NCI-H345 treated with DMSO at 0.1 percent for 48 hours (cell line): ENCODE data around the gene C20orf144.
"Not testable (repeated sequence)": the region's sequence is repeated elsewhere in the genome, so short reads cannot be mapped to it uniquely, and the experiment has no call there.

Experiments used
- DNase-seq: peaks from one replicate; lab custom pipeline; 2025; ENCODE audit not compliant: unreplicated experiment; lab: John Stamatoyannopoulos, UW

C20orf144 gene

GRCh38 chr20:33662172-33662571 is at the start of gene C20orf144:
Gene C20orf144 (plus strand): TSS chr20:33662327. CDS start chr20:33662346, 19 bp downstream.
- no peak for DNase-seq

- DNase-seq: no peak
These were observed 40.3 kb upstream of the C20orf144 start for GRCh38 chr20:33621717-33622400.

GRCh38 chr20:33622705-33623365 is 39.3 kb upstream of the C20orf144 start:
- no peak for DNase-seq

DNA sequence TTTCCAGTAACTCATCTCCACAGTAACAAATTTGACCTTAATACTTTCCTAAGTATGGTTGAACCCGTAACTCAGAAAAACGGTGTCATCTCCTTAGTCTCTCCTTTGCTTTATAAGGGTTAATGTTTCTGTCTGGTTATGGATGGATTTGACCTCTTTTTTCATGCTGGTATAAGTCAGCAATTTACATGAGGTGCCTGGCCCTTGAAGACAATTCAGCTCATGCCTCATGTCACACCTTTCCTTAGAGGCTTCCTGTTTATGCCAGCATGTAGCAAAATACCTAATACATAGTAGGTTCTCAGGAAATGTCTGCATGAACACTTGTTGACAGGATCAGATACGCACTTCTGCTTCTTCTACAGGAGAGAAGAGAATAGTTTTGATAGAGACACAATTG is 37.7 kb upstream of the C20orf144 start:
- no peak for DNase-seq

- DNase-seq: no peak
These were observed 35.9 kb upstream of the C20orf144 start for GRCh38 chr20:33626190-33626589.

DNA sequence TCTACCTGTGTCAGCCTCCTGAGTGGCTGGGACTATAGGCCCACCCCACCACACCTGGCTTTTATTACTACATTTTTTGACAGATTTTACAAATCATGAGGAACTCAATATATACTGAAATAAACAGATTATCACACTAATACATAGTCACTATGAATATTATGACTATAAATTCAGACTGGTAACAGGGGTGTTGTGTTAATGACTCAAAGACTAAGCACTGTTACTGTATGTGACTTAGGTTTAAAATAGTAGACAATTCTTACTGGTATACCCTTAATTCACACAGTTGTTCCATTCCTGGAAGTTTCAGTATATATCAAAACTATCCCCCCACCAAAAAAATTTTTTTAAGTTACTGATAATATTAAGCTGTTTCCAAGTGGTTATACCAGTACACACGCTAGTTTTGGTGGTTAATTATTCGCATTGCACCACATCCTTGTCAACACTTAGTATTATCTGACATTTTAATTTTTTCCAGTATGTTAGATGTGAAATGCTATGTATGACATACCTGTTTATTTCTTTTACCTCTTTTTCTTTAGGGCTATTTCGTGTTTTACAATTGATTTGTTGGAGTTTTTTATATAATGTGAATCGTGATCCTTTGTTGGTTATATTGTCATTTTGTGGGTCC is 34.4 kb upstream of the C20orf144 start:
- no peak for DNase-seq

DNA sequence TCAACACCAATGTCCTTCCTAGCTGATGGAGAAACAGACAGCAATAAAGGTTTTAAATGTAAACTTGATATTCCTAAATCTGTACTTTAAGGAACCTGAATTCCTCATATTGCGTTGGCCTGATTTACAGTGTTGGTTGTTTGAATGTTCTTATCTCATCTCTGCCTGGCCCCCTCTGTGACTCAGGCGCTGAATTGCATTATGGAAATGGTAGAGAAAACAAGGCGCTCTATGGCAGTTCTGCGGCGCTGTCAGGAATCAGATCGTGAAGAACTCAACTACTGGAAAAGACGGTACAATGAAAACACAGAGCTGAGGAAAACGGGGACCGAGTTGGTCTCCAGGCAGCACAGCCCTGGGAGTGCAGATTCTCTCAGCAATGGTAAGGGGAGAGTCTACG is 32.6 kb upstream of the C20orf144 start:
- DNase-seq: no peak

DNA sequence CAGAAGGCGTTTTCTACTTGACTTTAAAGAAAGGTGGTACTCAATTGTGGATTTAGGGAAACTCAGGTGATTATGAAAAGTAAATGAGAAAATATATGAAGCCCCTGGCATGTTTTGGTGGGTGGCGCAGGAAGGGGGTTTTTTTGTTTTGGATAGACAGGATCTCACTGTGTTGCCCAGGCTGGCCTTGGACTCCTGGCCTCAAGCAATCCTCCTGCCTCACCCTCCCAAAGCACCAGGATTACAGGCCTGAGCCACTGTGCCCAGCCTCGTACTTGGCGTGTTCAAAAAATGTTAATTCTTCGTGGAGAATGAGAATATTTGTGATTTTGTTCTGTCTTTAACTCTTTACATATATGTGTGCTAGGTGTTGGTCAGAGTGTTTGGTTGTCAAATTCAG is 32.1 kb upstream of the C20orf144 start:
- no peak for DNase-seq

DNA sequence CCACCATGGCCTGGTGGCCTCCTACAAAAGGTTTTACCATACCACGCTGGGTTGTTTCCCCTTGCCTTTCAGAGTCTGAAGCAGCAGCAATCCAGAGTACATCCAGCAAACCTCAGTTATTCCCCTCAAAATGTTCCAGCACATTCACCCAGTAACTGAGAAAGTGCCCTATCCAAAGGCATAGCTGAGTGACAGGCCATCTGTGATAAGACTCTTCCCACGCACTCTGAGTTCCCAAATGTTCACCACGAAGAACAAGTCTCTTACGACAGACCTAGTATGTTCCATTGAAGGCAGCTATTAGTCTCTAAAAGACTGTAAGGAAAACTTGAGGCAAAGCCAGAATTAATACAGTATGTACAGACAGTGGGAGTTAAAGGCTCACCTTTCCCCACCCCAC is 31.6 kb upstream of the C20orf144 start:
- no peak for DNase-seq

DNA sequence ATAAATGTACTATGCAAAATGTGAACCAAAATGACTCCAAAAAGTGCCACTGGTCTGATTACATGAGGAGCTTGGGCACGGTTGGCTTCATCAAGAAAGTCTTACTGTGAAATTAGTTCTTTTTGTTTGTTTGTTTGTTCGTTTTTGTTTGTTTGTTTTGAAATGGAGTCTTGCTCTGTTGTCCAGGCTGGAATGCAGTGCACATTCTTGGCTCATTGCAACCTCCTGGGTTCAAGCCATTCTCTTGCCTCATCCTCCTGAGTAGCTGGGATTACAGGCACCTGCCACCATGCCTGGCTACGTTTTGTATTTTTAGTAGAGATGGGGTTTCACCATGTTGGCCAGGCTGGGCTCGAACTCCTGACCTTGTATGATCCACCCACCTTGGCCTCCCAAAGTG is 30.2 kb upstream of the C20orf144 start:
- not testable (repeated sequence) for DNase-seq

DNA sequence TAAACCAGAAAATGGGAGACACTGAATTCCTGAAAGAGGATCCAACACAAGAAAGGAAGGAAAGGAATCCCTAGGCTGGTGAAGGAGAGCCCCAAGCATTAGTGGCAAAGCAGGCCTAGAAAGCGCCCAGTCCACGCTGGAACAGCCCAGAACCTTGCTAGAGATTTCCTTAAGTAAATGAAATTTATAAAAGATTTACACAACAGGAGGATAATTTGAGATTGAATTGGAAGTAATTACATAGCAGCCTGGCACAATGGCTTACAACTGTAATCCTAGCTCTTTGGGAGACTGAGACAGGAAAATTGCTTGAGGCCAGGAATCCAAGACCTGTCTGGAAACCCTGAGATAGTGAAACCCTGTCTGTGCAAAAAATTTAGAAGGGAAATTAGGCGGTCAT is 26.8 kb upstream of the C20orf144 start:
- DNase-seq: no peak

- no peak for DNase-seq
These were observed 25.4 kb upstream of the C20orf144 start for GRCh38 chr20:33636776-33637175.

DNA sequence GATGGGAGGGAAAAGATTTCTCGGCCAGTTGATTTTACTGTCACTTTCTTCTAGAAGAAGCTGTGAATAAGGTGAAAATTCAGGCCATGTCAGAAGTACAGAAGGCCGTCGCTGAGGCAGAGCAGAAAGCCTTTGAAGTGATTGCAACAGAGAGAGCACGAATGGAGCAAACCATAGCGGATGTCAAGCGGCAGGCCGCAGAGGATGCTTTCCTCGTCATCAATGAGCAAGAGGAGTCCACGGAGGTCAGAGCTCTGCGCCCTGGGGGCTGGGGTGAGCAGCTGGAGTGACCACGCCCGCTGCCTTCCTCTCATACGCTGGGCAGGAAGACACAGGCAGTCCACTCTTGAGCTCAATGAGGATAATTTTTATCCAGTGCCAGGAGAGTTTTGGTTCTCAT is 21.8 kb upstream of the C20orf144 start:
- DNase-seq: no peak

GRCh38 chr20:33644313-33645071 is 17.6 kb upstream of the C20orf144 start:
- no peak for DNase-seq

GRCh38 chr20:33645072-33645358 is 17.1 kb upstream of the C20orf144 start:
- no peak for DNase-seq

GRCh38 chr20:33645396-33645795 is 16.7 kb upstream of the C20orf144 start:
- no peak for DNase-seq

GRCh38 chr20:33646191-33646590 is 15.9 kb upstream of the C20orf144 start:
- no peak for DNase-seq

GRCh38 chr20:33646959-33647602 is 15.0 kb upstream of the C20orf144 start:
- not testable (repeated sequence) for DNase-seq

DNA sequence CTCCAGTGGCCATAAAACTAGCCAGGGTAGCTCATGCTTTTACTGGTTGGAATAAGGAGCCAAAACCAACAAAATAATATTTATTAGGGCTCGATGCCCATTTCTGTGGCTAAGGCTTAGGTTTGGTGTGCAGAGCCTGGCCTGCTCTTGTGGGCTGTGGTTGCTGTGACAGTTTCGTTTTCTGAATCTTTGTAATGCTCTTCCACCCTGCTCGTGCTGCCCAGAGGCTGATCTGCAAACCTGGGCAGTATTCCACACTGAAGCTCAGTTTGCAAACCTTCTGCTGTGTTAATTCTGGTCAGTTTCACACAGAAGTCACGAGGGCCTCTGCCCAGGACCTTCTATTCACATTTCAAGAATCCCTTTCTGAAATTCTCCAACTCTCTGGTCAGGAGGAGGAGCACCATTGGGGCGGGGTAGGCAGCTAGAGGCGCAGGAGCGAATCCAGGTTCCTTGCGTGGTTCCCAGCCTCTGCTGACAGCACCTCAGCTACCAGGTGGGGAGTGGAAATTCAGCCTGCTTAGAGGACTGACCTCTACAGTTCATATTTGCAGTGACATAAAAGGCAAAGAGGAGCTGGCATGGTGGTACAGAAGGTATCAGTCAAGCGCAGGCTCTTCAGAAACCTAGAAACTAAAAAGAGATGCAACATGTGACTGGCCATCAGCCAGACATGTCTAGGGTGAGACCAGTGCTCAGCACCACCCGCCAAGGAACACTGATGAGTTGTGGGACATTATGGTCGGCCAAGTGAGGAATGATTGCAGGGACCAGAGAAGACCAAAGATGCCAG is 14.3 kb upstream of the C20orf144 start:
- DNase-seq: no peak

DNA sequence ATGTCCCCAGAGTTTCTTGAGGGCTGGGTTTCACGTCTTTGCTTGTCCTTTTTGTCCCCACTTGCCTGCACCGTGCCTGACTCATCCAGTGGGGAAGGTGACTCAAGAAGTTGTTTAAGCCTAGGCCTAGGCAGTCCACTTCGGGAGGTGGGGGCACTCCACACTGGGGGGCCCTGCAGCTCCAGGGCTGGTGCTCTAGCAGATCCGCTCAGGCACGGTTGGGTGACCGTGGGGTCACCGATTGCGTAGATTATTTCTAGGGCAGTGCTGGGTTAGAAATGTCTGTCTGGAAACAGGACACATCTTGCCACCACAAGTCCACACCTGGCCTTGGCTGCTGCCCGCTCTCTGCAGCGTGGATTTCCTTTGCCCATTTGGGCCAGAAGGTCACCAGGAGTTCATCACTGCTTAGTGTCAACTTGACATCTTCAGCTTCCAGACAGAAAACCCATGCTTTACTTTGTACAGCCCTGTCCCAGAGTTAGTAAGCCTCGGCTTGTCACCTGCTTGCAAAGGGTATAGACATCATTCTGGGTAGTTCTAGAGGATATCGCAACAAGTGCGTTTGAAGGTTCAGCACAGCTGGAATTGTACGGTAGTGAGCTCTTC is 13.6 kb upstream of the C20orf144 start:
- DNase-seq: no peak
